ENCODE results near the gene CAPN11.

The CAPN11 gene

GRCh38 chr6:44216677-44217331 is 58.2 kb downstream of the CAPN11 start, which contains the start of gene MYMX:
MYMX (plus strand) TSS chr6:44216926; CDS start chr6:44217472, 546 bp downstream.
- Histone ChIP-seq H3K4me1 (ENCODE audit: insufficient read depth, low read length) (peaks cover 6% of the 10 kb centered on the region), H3K36me3 (ENCODE audit: insufficient read depth, low read length) (no peaks in the 10 kb centered on the region), H4K20me1 (ENCODE audit: insufficient read depth, low read length) (no peaks in the 10 kb centered on the region), H2AFZ (ENCODE audit: low read depth, low read length) (no peak within 1 kb of the TSS), H3K4me3 (ENCODE audit: low read depth in 1 of 2, low read length in 2 of 2) (no peak within 1 kb of the TSS), H3K27me3 (ENCODE audit: insufficient read depth, low read length, poor library complexity) (peaks cover 29% of the 10 kb centered on the region), H3K79me2 (ENCODE audit: insufficient read depth, low read length) (no peaks in the 10 kb centered on the region), H3K9me3 (ENCODE audit: insufficient read depth, low read length, severe bottlenecking) (no peaks in the 10 kb centered on the region), H3K27ac (ENCODE audit: low read length) (no peak within 1 kb of the TSS), H3K9ac (ENCODE audit: low read depth, low read length) (no peak within 1 kb of the TSS), H3K4me2 (ENCODE audit: insufficient read depth, low read length) (no peak within 1 kb of the TSS)
- ATAC-seq (ENCODE audit: insufficient read depth, low read depth) (no peak), DNase-seq (no peak)
- TF ChIP-seq EZH2 (IDR thresholded peaks at IDR 0.05; ENCODE audit: borderline replicate concordance, low read depth, low read length, severe bottlenecking), result no peak
- TF ChIP-seq, protein P1, sequence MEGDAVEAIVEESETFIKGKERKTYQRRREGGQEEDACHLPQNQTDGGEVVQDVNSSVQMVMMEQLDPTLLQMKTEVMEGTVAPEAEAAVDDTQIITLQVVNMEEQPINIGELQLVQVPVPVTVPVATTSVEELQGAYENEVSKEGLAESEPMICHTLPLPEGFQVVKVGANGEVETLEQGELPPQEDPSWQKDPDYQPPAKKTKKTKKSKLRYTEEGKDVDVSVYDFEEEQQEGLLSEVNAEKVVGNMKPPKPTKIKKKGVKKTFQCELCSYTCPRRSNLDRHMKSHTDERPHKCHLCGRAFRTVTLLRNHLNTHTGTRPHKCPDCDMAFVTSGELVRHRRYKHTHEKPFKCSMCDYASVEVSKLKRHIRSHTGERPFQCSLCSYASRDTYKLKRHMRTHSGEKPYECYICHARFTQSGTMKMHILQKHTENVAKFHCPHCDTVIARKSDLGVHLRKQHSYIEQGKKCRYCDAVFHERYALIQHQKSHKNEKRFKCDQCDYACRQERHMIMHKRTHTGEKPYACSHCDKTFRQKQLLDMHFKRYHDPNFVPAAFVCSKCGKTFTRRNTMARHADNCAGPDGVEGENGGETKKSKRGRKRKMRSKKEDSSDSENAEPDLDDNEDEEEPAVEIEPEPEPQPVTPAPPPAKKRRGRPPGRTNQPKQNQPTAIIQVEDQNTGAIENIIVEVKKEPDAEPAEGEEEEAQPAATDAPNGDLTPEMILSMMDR (IDR thresholded peaks at IDR 0.05; ENCODE audit: borderline replicate concordance, extremely low read depth, low read length, poor library complexity, severe bottlenecking), result no peak

DNA sequence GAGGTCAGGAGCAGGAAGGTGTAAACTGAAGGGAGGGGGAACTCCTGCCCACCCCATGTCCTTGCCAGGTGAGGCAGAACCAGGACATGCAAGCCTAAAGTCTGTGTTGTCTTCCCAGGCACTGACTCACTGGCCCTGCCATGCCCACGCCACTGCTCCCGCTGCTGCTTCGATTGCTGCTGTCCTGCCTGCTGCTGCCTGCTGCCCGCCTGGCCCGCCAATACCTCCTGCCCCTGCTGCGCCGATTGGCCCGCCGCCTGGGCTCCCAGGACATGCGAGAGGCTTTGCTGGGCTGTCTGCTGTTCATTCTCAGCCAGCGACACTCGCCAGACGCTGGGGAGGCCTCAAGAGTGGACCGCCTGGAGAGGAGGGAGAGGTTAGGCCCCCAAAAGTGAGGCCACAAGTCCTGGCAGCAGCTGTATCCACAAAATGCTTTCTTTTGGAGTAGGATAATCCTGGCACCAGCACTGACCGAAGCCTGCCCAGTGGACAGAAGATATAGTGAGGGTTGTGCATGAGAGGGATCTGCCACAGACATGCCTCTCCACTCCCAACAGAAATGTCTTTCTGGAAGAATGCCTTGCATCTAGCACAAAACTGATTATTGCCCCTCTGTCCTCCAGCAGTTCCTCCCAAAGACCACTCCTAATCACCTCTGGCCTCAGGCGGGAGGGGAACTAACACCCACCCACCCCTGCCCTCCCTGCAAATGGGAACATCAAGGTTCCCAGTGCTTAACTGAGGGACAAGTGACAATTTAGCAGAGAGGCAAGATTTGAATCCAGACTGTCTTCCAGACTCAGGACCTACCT is 58.9 kb downstream of the CAPN11 start:
- peaks cover 7% of the 10 kb centered on the region for H3K4me1 ChIP-seq (ENCODE audit: insufficient read depth, low read length)
- DNase-seq, result no peak
- no peak overlapping the region for H3K27ac ChIP-seq (ENCODE audit: low read length)

DNA sequence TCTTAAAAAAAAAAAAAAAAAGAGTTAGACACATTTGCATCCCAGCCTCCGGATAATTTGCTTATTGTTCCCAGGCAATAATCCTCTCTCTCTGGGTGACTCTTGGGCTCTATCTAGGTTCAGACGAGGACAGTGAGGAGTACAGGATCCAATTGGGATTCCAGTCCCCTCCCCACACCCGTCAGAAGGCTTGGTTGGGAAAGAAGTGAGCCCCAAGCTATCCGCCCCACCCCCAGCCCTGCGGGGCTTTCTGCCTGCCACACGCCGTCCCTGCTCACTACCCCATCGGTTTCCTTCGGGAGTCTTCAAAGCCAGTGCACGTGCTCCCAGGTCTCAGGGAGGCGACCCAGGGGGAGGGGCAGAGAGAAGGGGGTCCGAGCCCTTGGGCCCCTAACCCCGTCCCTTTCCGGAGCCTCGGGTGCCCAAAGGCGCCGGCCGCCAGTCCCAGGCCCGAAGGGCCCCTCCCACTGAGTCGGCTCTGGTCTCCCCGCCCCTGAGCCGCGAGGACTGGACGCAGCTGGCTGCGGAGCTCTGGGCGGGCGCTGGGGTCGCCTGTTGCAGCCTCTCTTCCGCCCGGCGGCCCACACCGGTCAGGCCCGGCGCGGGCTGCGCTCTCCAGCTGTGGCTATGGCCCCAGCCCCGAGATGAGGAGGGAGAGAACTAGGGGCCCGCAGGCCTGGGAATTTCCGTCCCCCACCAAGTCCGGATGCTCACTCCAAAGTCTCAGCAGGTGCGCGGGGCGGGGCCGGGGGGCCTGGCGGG is 60.6 kb downstream of the CAPN11 start:
- Histone ChIP-seq H3K36me3 (ENCODE audit: insufficient read depth, low read length) (no peaks in the 10 kb centered on the region), H3K9ac (ENCODE audit: low read depth, low read length) (0 out of 2 replicates have a peak overlapping the region, but pooled peaks have one; percentile 12), H3K27ac (ENCODE audit: low read length) (no peak overlapping the region), H3K79me2 (ENCODE audit: insufficient read depth, low read length) (peaks cover 6% of the 10 kb centered on the region), H3K4me2 (ENCODE audit: insufficient read depth, low read length) (peak overlapping the region; percentile 44), H3K4me3 (ENCODE audit: low read depth in 1 of 2, low read length in 2 of 2) (no peak overlapping the region), H3K27me3 (ENCODE audit: insufficient read depth, low read length, poor library complexity) (peaks cover 29% of the 10 kb centered on the region), H4K20me1 (ENCODE audit: insufficient read depth, low read length) (no peaks in the 10 kb centered on the region), H3K9me3 (ENCODE audit: insufficient read depth, low read length, severe bottlenecking) (no peaks in the 10 kb centered on the region), H3K4me1 (ENCODE audit: insufficient read depth, low read length) (peaks cover 21% of the 10 kb centered on the region), H2AFZ (ENCODE audit: low read depth, low read length) (no peak overlapping the region; the same call in 1 of the 2 replicates)
- TF ChIP-seq EZH2 (IDR thresholded peaks at IDR 0.05; ENCODE audit: borderline replicate concordance, low read depth, low read length, severe bottlenecking), result peak; percentile 32
- TF ChIP-seq, protein P1 (IDR thresholded peaks at IDR 0.05; ENCODE audit: borderline replicate concordance, extremely low read depth, low read length, poor library complexity, severe bottlenecking), result no peak
- peak; percentile 10; the same call in 1 of the 3 replicates for ATAC-seq (ENCODE audit: insufficient read depth, low read depth)
- peak; percentile 66 for DNase-seq

More for the DNA sequence above, 58.9 kb downstream of the CAPN11 start:
- no peak for ATAC-seq (ENCODE audit: insufficient read depth, low read depth)
- Histone ChIP-seq H3K4me2 (ENCODE audit: insufficient read depth, low read length) (no peak overlapping the region), H3K36me3 (ENCODE audit: insufficient read depth, low read length) (no peaks in the 10 kb centered on the region), H3K4me3 (ENCODE audit: low read depth in 1 of 2, low read length in 2 of 2) (no peak overlapping the region), H3K79me2 (ENCODE audit: insufficient read depth, low read length) (no peaks in the 10 kb centered on the region), H3K9me3 (ENCODE audit: insufficient read depth, low read length, severe bottlenecking) (no peaks in the 10 kb centered on the region), H4K20me1 (ENCODE audit: insufficient read depth, low read length) (no peaks in the 10 kb centered on the region), H2AFZ (ENCODE audit: low read depth, low read length) (no peak overlapping the region), H3K9ac (ENCODE audit: low read depth, low read length) (no peak overlapping the region), H3K27me3 (ENCODE audit: insufficient read depth, low read length, poor library complexity) (peaks cover 29% of the 10 kb centered on the region)
- TF ChIP-seq EZH2 (IDR thresholded peaks at IDR 0.05; ENCODE audit: borderline replicate concordance, low read depth, low read length, severe bottlenecking), result no peak
- TF ChIP-seq, protein P1 (IDR thresholded peaks at IDR 0.05; ENCODE audit: borderline replicate concordance, extremely low read depth, low read length, poor library complexity, severe bottlenecking), result no peak

All from DND-41 (cell line).